22Rv1 (cell line): ENCODE results near the gene CRK.

Experiments
- H3K27ac ChIP-seq: fragments of 450-650 bp; 2 replicates; pipeline ENCODE4 v1.5.1; 2017
- ZFX ChIP-seq: fragments of 450-650 bp; IDR thresholded peaks from 2 replicates; pipeline ENCODE4 v1.6.1; 2017; ENCODE audit warnings: antibody characterized with exemption, borderline replicate concordance
- TF ChIP-seq, protein P1 (sequence below): fragments of 450-650 bp; IDR thresholded peaks from 2 replicates; pipeline ENCODE4 v1.5.1; 2017; ENCODE audit warnings: mild to moderate bottlenecking

Gene CRK

DNA sequence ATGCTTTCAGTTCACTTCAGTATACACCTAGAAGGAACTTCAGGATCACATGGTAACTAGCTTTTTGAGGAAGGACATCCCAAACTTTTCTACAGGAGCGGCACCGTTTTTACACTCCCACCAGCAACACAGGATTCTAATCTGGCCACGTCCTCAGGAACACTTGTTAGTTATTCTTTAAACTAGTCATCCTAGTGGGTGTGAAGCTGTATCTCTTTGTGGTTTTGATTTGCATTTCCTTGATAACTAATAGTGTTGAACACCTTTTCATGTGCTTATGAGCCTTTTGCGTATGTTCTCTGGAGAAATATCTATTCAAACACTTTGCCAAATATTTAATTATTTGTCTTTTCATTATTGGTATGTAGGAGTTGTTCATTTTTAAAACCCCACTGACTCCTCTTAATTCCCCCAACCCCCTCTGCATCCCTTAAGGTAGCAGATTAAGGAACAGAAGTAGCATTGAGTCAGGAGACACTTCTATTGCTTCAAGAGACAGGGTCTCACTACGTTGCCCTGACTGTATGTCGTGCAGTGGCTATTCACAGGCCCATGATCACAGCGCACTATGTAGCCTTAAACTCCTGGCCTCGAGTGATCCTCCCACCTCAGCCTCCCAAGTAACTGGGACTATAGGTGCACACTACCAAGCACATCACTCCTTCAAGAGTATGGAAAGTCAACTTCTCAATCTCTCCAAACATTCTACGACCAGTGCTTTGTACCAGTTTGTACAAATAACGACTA is 81.4 kb downstream of the CRK start:
- H3K27ac ChIP-seq: peak overlapping the region; percentile 30; the same call in 1 of the 2 replicates
- no peak for TF ChIP-seq ZFX
- TF ChIP-seq, protein P1, sequence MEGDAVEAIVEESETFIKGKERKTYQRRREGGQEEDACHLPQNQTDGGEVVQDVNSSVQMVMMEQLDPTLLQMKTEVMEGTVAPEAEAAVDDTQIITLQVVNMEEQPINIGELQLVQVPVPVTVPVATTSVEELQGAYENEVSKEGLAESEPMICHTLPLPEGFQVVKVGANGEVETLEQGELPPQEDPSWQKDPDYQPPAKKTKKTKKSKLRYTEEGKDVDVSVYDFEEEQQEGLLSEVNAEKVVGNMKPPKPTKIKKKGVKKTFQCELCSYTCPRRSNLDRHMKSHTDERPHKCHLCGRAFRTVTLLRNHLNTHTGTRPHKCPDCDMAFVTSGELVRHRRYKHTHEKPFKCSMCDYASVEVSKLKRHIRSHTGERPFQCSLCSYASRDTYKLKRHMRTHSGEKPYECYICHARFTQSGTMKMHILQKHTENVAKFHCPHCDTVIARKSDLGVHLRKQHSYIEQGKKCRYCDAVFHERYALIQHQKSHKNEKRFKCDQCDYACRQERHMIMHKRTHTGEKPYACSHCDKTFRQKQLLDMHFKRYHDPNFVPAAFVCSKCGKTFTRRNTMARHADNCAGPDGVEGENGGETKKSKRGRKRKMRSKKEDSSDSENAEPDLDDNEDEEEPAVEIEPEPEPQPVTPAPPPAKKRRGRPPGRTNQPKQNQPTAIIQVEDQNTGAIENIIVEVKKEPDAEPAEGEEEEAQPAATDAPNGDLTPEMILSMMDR: no peak

DNA sequence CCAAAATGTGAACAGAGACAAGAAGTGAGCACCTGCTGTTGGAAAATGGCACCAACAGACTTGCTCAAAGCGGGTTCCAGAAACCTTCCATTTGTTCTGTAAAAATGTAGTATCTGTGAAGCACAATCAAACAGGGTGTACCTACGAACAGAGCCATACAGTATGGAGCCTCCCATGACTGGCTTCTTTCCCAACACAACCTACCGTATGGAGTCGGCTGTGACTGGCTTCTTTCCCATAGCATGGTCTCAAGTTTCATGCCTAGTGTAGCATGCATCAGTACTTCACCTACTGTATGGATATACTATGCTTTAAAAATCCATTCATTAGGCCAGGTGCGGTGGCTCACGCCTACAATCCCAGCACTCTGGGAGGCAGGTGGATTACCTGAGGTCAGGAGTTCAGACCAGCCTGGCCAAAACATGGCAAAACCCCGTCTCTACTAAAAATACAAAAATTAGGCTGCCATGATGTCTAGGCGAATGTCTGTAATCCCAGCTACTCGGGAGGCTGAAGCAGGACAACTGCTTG is 82.3 kb downstream of the CRK start:
- H3K27ac ChIP-seq: peak overlapping the region; percentile 30; the same call in 1 of the 2 replicates
- no peak for TF ChIP-seq ZFX
- TF ChIP-seq, protein P1: no peak

DNA sequence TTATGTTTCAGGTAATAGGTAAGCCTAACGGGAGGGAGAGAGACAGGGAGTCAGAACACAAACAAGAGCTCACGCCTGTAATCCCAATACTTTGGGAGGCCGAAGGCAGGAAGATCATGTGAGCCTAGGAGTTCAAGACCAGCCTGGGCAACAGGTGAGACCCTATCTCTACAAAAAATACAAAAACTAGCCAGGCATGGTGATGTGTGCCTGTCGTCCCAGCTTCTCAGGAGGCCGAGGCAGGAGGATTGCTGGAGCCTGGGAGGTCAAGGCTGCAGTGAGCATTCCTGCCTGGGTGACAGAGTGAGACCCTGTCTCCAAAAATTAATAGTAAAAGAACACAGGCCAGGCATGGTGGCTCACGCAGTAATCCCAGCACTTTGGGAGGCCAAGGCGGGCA is 83.4 kb downstream of the CRK start:
- no peak overlapping the region for H3K27ac ChIP-seq
- TF ChIP-seq, protein P1: no peak
- TF ChIP-seq ZFX: no peak

DNA sequence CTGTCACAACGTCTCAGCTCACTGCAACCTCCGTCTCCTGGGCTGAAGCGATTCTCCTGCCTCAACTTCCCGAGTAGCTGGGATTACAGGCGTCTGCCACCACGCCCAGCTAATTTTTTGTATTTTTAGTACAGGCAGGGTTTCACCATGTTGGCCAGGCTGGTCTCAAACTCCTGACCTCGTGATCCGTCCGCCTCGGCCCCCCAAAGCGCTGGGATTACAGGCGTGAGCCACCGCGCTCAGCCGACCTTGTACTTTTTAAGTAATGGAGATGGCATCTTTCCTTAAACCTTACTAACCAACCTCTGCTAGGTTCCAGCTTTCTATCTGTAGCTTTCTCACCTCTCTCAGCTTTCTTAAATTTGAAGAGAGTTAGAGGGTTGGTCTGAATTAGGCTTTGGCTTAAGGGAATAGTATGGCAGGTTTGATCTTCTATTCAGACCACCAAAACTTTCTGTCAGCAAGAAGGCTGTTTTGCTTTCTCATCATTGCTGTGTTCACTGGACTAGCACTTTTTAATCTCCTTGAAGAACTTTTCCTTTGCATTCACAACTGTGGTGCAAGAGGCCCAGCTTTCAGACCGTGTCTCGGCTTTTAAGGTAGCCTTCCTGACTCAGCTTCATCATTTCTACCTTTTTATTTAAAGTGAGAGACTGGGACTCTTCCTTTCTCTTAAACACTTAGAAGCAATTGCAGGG is 84.0 kb downstream of the CRK start:
- TF ChIP-seq, protein P1: no peak
- no peak for TF ChIP-seq ZFX
- H3K27ac ChIP-seq: no peak overlapping the region
